Stimulated activated CD8-positive, alpha-beta memory T cell treated with anti-CD3 and anti-CD28 coated beads, Interleukin-12 subunit alpha, Interleukin-12 subunit beta, amount 100 ng/mL, for 24 hours (primary cell): ENCODE data around the gene OMG.
"Not testable (repeated sequence)": the region's sequence is repeated elsewhere in the genome, so short reads cannot be mapped to it uniquely, and the experiment has no call there.

ENCODE experiments used
- DNase-seq: peaks from one replicate; pipeline ENCODE4 v3.0.0-alpha.2; 2020; ENCODE audit errors: extremely low read depth

OMG gene

GRCh38 chr17:31262923-31263322 is 34.1 kb downstream of the OMG start:
- not testable (repeated sequence) for DNase-seq

- no peak for DNase-seq
Observed at GRCh38 chr17:31261601-31262000, 35.4 kb downstream of the OMG start.

GRCh38 chr17:31260151-31260550 is 36.9 kb downstream of the OMG start:
- no peak for DNase-seq

- no peak for DNase-seq
Observed at GRCh38 chr17:31256936-31257335, 40.1 kb downstream of the OMG start.

GRCh38 chr17:31254654-31255053 is 42.4 kb downstream of the OMG start:
- DNase-seq, result no peak

- no peak for DNase-seq
Observed at GRCh38 chr17:31252741-31253140, 44.3 kb downstream of the OMG start.

GRCh38 chr17:31251970-31252328 is 45.1 kb downstream of the OMG start:
- no peak for DNase-seq

GRCh38 chr17:31251105-31251969 is 45.7 kb downstream of the OMG start:
- DNase-seq, result no peak

GRCh38 chr17:31250229-31250628 is 46.8 kb downstream of the OMG start:
- DNase-seq, result no peak

- DNase-seq, result no peak
Observed at GRCh38 chr17:31249835-31250141, 47.3 kb downstream of the OMG start.

- no peak for DNase-seq
Observed at GRCh38 chr17:31248986-31249834, 47.8 kb downstream of the OMG start.
